Stimulated activated CD4-positive, alpha-beta T cell treated with anti-CD3 and anti-CD28 coated beads, TNF-alpha, amount 100 ng/mL, for 48 hours (primary cell): Measurements from ENCODE around the gene SLC44A5.

ENCODE experiments used
- DNase-seq, 3 donors: peaks; one replicate each; pipeline ENCODE4 v3.0.0-alpha.2; 2020; ENCODE audit warnings: low read depth in 3 of 3

SLC44A5 gene

DNA sequence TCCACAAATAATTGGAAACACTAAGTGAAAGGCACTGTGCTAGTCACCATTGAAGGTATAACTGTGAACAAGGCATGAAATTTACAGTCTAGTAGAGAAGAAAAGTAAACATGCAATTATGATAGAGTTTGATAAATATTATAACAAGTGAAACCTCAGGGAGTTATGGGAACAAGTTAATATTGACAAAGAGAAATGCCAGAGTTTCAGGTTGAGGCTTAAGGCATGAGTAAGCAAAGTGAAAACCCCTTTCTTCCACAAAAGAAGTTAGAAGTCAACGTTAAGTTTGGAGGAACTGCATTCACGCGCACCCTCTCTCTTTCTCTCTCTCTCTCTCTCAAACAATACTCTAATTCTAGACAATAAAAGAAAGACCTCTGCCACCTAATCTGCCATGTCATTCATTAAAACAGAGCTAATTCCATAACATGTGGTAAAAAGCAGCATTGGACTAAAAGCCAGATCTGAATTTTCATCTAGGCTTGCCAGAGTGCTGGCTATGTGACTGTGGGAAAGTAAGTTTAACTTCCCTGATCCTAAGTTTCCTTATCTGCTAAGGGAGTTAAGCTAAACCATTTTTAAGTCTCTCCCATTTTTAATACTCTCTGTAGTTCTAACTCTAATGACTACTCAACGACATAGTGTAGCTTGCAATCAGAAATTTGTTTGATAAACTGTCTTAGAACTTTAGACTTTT is 22.0 kb downstream of the SLC44A5 start:
- no peak for DNase-seq

DNA sequence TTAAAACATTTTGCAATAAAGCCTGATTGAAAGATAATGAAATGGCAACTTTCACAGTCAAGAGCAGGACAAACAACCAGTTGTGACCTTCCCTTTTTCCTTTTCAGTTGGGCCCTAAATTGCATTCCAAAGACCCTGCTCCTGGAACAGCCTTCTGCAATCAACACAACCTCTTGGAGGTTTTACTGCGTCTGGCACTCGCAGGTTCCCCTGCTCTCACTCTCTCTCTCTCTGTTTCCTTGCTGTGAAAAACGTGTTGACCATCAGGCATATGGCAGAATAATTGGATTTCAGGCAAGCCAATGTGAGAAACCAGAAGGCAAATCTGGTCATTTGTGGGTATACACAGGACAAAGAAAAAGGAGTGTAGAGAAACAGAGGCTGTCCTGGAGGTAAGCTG is 23.2 kb downstream of the SLC44A5 start:
- no peak for DNase-seq

DNA sequence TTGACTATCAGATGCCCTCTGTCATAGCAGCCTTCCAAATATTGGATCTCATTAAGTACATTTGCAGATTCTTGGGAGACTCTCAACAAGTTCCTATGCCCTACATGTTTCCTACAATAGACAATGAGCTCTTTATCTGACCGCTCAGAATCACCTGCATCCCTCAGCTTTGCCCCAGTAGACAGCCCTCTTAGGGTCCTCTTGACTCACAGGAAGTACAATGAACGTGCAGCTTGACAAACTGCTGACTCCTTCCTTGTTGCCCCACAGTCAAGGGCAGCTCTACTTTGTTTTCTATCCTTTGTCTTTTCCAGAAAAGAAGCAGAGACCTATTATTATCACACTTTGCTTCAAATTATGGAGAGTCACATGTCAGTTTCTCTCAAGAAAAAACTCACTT is 27.6 kb downstream of the SLC44A5 start:
- no peak for DNase-seq

DNA sequence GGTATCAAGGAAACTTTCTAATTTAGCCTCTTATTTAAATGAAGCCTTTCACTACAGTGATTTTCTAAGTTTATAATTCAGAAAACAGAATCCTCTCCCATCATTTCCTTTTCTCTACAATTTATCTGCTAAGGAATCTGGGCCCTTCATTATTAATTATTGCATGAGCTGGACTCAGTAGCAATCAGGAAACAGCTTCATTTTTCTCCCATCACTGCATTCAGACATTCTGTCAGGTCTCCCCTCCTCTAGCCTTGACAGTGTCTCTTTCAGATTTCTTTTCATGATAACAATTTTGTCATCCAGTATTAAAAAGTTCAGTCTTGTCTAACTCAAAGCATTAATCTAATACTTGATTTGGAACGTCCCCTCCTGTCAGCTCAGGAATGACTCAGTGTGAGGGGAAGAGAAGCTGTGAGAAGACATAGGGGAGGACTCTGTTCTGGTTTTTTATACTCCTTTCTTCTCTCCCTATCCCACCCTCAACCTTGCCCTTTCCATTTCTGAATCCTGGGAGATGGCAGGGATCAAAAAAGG is 28.1 kb downstream of the SLC44A5 start:
- DNase-seq = no peak

DNA sequence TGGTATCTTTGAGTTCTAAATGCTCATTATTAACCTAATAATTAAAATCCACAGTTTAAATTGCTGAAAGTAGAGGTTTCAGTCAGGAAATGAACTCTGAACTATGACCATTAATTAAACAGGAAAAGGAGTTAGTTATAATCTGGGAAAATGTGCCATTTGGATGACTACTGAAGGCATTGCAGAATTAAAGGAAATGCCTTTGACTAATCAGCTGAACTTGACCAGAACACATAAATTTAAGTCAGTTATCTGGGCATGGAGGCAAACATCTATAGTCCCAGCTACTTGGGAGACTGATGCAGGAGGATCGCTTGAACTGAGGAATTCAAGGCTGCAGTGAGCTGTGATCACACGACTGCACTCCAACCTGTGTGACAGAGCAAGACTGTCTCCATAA is 31.9 kb downstream of the SLC44A5 start:
- no peak for DNase-seq

DNA sequence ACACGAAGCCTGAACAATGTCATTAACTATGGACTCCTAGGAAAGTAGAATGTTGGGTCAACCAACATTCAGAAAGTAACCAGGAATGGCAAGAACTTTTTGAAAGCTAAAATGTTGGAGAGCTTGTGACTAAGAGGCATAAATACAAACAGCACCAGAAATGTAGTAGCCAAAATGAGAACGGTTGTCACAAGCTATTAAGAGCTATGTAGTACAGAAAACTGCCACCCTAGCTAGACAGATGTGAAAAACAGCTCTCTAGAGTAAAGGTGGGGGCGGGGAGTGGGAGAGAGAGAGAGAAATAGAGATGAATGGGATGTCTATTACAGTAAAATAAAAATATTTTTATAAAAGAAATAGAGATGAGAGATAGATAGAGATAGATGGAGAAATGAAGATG is 35.1 kb downstream of the SLC44A5 start:
- DNase-seq = no peak

DNA sequence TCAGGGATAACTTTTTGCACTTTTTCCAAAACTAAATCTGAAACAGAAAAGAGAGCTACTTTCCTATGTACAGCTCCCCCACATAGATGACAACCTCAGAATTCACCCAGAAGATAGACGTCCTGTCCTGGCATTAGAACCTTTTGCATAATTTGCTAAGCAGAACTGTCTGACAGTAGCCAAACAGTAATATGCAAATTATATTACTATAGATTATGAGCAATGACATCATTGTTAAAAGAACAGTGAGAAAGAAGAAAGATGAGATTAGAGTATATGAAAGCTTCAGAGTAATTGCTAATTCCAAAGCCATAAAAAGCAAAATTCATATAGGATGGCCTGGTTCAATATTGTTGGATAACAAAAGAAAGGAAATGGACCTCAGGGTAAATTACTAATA is 43.7 kb downstream of the SLC44A5 start:
- no peak for DNase-seq

DNA sequence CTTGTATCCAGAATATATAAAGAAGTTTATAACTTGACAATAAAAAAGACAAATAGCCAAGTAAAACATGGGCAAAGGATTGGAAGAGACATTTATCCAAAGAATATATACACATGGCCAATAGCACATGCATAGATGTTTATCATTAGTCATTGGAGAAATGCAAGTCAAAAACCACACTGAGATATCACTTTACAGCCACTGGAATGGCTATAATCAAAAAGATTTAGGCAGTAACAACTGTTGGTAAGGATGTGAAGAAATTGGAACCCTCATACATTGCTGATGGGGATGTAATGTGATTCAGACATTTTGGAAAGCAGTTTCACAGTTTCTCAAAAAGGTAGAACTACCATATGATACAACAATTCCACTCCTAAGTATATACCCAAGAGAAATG is 51.1 kb downstream of the SLC44A5 start:
- DNase-seq = no peak

DNA sequence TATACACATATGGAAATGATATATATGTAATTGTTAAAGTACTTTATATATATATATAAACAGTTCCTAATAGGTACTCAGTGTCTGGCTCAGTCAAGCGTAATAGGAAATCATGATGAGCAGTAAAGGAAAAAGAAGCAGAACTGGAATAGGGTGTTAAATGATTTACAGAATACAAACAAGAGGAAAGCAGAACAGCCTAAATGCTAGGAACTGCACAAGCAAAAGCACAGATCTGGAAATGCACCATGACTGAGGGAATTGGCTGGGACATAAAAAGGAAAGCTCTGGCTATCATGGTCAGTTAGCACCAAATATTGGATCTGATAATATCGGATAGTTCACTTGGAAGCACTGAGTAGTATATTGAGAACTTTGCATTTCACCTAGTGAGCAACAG is 51.8 kb downstream of the SLC44A5 start:
- no peak for DNase-seq

DNA sequence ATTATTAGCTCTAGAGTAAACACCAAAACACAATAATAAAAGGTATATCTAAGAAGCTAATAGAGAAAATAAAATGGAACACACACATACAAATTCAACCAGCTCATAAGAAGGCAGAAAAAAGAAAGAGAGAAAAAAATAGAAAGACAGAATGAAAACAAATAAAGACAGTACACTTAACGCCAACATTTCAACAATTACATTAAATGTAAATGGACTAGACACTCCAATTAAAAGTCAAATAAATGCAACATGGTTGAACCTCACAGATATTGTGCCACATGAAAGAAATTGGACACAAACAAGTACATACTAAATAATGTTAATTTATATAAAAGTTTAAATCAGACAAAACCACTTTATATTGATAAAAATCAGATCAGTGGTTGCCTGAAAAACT is 56.0 kb downstream of the SLC44A5 start:
- no peak for DNase-seq

DNA sequence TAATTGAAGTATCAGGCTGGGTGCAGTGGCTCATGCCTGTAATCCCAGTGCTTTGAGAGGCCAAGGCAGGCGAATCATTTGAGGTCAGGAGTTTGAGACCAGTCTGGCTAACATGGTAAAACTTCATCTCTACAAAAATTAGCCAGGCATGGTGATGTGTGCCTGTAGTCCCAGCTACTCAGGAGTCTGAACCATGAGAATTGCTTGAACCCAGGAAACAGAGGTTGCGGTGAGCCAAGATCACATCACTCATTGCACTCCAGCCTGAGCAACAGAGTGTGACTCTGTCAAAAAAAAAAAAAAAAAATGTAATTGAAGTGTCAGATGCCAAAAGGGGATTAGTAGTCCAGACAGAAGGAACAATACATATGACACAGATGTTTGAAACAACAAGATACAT is 56.7 kb downstream of the SLC44A5 start:
- DNase-seq = no peak

DNA sequence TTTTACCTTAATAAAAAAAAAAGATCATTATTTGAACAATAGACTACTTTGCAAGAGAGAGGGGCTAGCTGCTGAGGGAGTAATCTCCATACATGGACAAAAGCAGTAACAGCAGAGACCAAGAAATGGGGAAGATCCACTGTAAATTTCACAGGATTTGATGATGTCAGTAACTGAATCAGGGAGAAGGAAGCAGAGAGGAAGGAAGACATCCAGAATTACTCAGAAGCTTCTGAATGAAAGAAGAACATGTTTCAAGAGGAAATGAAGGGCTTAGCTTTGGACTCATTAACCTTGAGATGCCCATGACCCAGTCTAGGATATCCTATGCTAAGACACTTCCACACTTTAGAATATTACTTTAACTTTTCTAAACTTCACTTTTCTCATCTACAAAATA is 60.4 kb downstream of the SLC44A5 start:
- DNase-seq = no peak

DNA sequence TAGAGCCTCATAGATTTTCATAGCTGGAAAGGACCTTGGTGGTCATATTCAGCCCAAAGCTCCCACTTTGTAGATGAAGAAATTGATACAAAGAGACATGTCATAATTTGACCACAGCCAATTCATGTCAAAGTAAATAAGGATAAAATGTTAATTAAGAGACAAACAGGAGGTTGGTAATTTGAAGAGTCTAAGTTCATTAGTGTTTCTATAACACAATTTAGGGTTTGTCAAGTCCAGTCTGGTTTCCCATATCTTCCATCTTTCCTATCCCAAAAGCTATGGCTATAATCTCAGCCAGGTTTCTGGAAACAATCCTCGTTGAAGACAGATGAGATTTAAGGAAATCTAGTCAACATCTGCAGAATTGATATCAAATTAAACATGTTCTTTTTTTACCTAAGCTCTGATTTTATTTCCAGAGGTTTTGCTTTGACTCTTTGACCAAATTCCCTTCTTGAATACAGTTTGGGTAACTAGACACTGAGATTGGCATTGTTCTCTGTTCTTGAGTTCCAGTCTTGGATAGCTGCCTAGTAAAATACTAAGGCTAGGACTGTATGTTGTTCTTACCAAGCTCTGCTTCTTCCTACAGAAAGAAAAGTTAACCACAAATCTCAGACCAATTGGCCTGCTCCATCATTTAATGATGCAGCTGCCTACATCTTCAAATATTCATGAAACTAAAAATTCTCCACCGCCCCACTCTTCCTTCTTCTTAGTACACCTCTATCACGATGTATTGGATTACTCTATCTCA is 62.0 kb downstream of the SLC44A5 start:
- no peak for DNase-seq

DNA sequence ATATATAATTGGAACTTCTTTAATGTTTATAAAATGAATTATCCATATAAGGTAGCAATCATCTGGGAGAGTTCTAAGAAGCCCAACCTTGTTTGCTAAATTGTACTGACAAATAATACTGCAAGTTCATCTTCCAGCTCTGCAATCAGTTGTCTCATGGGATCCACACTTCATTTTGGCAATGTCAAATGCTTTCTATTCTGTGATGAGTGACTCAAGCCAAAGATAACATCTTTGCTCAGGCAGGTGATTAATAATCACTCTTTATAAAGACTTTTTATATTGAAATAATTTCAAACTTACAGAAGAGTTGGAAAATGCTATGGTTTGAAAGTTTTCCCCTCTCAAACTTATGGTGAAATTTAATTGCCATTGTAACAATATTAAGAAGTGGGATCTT is 67.2 kb downstream of the SLC44A5 start:
- no peak for DNase-seq

DNA sequence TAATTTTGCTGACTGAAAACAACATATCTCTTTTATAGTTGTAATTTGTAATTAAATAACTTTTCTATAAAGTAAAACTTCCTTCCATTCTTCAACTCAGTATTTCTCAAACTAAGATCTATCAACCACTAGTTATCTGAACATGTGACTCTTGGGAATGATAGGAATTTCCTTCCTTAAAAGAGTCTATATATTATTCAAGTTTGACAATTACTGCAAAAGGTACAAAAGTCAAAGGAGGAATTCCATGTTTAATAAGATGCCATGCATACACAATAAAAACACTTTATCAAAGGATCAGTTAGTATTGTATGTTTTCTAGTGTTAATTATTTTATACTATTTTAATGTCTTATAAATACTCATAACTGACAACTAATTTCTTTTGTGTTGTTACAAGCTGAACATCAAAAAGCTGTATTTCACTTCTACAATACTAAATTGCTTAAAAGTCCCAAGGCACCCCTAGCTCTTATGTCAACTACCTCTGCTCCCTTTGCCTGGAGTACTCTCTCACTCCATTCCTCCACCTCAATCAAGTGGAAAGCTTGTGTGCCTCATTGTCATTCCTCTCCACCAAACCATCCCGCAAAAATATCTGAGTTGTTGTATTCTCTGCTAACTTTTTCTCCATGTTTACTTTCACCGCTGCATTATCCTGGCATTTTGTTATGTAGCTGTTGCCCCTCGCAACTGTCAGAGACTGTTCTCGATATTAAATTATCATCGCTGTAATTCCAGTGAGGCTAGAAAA is 67.9 kb downstream of the SLC44A5 start:
- no peak for DNase-seq

DNA sequence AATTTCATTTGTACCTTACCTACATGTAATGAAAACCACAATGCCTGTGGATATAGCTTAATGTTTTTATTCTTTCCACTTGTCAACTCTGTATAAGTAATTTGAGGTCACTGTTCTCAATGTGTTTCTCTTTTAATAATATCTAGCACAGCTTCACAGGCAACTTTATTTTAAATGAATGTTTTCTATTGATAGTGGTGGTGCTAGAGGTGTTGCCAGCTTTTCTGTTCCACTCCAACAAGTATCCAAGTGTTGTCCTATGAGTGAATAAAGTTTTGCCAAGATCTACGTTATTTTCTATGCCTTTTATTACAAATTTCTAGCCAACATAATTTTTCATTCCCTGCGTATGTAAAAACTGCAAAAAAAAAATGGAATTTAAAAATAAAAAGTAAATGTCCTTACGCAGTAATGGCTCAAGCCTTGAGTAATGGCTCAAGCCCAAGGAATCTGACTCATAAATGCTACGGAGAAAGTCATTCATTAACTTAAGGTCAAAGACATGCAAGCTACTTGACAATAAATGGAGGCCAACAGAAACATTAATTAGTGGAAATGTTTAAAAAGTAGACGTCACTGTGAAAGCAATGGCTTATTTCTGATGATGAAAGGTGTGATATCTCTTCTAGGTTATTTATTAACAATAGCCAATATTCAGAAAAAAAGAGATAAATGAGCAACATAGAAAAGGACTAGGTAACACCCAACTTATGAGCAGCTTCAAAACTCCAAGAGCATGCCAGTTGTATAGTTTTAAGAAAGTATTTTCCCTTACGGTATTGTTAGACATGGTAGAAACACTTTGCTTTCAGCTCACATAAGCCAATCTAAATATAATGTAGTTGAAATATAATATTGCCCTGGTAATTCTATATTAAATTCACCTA is 71.4 kb downstream of the SLC44A5 start:
- no peak for DNase-seq

DNA sequence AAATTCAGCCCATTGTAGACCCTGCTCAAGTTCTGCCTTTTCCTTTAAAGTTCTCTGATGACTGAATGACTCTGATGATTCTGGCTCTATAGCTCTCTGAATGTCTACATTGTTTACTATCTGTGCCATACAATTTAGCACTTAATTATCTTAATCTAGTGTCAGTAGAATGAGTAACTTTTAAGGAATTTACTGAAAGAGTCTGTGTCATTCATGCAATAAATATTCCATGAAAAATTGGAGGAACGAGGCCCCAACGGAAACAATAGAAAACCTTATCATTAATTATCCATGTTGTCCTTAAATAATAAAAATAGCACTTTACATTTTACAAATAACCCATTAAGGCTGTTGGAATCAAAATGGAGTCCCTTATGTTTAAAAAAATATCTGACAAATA is 77.8 kb downstream of the SLC44A5 start:
- DNase-seq = no peak

DNA sequence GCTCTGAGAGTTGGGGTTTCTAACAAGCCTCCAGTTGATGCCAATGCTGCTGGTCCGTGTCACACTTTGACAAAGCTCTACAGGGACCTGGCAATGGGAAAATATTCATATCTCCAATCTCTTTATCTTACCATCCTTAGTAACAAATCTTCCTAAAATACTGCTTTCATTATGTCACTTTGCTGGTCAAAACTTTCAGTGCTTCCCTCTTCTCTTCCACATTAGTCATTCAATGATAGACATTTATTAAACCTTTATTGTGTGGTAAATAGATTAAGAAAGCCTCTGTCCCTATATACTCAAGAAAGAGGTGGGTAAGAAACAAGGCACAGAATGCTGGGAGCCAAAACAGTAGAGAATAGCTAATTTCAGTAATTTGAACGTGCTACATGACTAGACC is 79.3 kb downstream of the SLC44A5 start:
- DNase-seq = no peak

DNA sequence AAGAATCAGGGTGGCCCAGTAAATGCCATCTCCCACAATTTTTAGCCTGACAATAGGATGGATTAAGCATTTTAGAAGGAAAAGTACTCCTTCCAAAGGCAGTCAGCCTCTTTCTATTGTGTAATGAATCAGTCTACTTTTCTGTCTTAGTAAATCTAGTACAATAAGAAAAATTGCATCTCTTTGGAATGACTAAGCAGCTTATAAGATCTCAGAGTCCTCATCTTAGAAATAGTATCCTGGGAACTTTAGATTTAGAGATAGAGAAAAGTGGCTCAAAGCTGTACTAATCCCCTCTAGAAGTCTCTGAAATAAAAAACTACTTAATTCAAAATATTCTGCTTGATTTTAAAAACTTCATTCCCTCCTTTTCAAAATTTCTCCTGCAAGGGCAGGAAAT is 81.4 kb downstream of the SLC44A5 start:
- no peak for DNase-seq

DNA sequence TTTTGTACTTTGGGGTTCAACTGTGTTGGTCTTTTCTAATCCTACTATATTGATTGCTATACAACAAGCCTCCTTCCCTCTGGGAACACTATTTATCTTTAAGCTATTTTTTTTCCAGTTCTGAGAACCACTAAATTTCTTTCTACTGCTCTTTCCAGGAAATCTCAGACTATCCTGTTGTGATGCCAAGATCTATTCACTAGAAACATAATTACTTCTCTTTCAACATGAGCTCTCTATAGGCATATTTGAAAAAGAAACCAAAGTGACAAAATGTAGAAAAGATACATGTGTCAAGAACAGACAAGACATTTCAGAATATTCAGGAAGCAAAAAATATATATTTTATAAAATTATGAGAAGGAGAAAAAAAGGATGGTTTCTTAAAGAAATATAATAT is 82.9 kb downstream of the SLC44A5 start:
- no peak for DNase-seq

DNA sequence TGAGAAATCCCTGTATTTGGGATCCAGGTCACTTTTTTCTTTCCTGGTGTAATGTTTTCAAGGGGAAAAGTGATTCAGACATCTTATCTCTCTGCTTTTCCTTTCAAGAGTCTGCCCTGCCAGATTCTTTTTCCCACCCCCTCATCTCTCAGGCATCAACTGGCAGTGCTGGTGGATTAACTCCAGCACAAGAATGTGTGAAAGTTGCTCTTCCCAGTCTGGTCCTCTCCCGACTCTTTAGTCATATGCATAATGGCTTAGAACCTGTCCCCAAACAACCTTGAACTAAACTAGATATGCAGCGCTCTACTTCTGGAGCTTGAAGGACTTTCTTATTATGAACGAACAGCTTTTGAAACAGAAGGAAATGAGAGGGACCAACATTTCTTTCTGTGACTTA is 88.5 kb downstream of the SLC44A5 start:
- DNase-seq = no peak

DNA sequence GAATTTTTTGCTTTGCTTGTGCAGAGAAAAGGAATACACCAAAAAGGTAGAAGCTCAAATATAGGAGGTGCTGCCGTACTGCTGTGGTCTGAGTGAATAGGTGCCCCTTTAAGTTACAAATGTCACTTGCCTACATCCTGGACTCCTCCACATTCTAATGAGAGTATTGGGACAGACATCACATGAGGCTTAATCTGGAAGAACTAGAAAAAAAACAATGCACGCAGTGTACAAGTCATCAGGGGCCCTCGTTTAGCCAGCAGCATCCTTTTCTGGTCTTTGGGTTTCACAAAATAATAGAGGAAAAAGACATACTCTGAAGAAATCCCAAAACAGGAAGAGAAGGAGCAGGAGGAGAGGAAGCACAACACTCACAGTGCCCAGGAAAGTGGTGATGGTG is 89.3 kb downstream of the SLC44A5 start:
- no peak for DNase-seq
